Kidney epithelial cell (primary cell): ENCODE measurements around the gene DES. TPM values are rescaled to one million over a fixed set of nuclear protein-coding genes. Genes with fewer than 3 reads are reported as not detected.

Experiments used
- DNase-seq: peaks from one replicate; pipeline ENCODE4 v3.0.0-alpha.2; 2010; ENCODE audit warnings: low read depth
- H3K27me3 ChIP-seq: 2 replicates; pipeline ENCODE4 v1.6.0; 2011; ENCODE audit warnings: low read length; ENCODE audit not compliant: control insufficient read depth, insufficient read depth
- H3K36me3 ChIP-seq: 2 replicates; pipeline ENCODE4 v1.5.1; 2011; ENCODE audit warnings: low read length; ENCODE audit not compliant: control insufficient read depth, insufficient read depth
- H3K4me3 ChIP-seq: 2 replicates; pipeline ENCODE4 v1.5.1; 2011; ENCODE audit warnings: low read depth, mild to moderate bottlenecking, control low read depth, low read length
- CTCF ChIP-seq: IDR thresholded peaks from 2 replicates; pipeline ENCODE4 v1.5.1; 2011; ENCODE audit warnings: mild to moderate bottlenecking, moderate library complexity, low read length, control low read depth, inconsistent platforms; ENCODE audit not compliant: insufficient read depth, poor library complexity, severe bottlenecking
- total RNA-seq: library from RNA; depleted of rRNA; stranded (reverse); fragments of >200 nt; gene quantifications from 2 replicates; pipeline ENCODE4 v1.2.3, GENCODE V29; 2015

DES gene
- total RNA-seq, 1 donor from 2014 or later = 0.79 TPM

DNA sequence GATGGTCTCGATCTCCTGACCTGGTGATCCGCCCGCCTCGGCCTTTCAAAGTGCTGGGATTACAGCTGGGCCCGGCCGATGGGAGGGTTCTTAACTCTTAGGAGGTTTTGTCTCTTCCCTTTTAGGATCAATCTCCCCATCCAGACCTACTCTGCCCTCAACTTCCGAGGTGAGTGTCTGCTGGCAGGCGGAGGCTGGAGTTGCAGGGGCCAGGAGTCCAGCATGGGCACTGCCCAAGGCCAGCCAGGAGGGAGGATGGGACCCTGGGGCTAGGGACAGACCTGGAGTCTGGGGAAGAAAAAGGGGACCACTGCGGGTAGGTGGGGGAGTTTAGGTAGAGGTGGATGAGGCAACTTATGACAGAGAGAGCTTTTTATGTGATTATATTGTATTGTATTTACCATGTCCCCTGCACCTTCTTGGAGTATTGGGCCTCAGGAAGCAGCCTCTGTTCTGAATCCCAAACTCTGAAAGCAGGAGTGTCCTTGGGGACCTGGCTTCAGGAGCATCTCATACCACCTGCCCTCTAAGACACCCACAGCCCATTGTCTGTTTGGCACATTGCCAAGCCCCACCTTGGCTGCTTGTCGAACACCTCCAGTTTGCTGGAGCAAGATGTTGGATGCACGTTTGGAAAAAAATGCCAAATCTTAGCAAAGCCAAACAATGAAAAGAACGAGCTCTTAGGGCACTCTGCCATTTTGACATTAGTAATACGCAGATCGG, 5.6 kb downstream of the DES start:
- Histone ChIP-seq H3K27me3 (peaks cover 31% of the 10 kb centered on the region), H3K36me3 (no peaks in the 10 kb centered on the region), H3K4me3 (no peak overlapping the region)
- no peak for TF ChIP-seq CTCF
- DNase-seq = no peak

GRCh38 chr2:219425238-219426067, 7.3 kb downstream of the DES start:
- H3K4me3 ChIP-seq = no peak overlapping the region
- peaks cover 17% of the 10 kb centered on the region for H3K27me3 ChIP-seq
- TF ChIP-seq CTCF = no peak
- DNase-seq = no peak
- H3K36me3 ChIP-seq = no peaks in the 10 kb centered on the region

DNA sequence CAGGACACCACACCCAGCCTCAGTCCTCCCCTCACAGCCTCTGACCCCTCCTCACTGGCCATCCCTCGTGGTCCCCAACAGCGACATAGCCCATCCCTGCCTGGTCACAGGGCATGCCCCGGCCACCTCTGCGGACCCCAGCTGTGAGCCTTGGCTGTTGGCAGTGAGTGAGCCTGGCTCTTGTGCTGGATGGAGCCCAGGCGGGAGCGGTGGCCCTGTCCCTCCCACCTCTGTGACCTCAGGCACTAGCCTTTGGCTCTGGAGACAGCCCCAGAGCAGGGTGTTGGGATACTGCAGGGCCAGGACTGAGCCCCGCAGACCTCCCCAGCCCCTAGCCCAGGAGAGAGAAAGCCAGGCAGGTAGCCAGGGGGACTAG, 7.9 kb downstream of the DES start:
- H3K36me3 ChIP-seq = no peaks in the 10 kb centered on the region
- peaks cover 14% of the 10 kb centered on the region for H3K27me3 ChIP-seq
- no peak for DNase-seq
- TF ChIP-seq CTCF = no peak
- H3K4me3 ChIP-seq = no peak overlapping the region

GRCh38 chr2:219426534-219427136, 8.5 kb downstream of the DES start:
- DNase-seq = no peak
- H3K36me3 ChIP-seq = no peaks in the 10 kb centered on the region
- no peak for TF ChIP-seq CTCF
- peaks cover 11% of the 10 kb centered on the region for H3K27me3 ChIP-seq
- H3K4me3 ChIP-seq = no peak overlapping the region

GRCh38 chr2:219428469-219428868, 10.3 kb downstream of the DES start:
- TF ChIP-seq CTCF = no peak
- DNase-seq = no peak

More at GRCh38 chr2:219428469-219428868, 10.3 kb downstream of the DES start:
- H3K27me3 ChIP-seq = peaks cover 11% of the 10 kb centered on the region
- no peak overlapping the region for H3K4me3 ChIP-seq
- H3K36me3 ChIP-seq = no peaks in the 10 kb centered on the region
